GM12878 (cell line): ENCODE results near the gene PRCP. TPM values are rescaled to one million over a fixed set of nuclear protein-coding genes. Genes with fewer than 3 reads are reported as not detected.

Source experiments
- ATF7 ChIP-seq: fragments of 450-650 bp; IDR thresholded peaks from 2 replicates; pipeline ENCODE4 v1.6.1; 2016; ENCODE audit warnings: low read depth, mild to moderate bottlenecking
- CEBPB ChIP-seq, 2 experiments: fragments of 150-350 bp in 1 of 2; IDR thresholded peaks; 2 replicates each; pipeline ENCODE4 v1.6.1; 2012 to 2014; ENCODE audit warnings: low read depth in 2 of 2, low read length in 2 of 2, borderline replicate concordance in 1 of 2, inconsistent platforms in 1 of 2
- E2F4 ChIP-seq: IDR thresholded peaks from 2 replicates; pipeline ENCODE4 v1.6.1; 2012; ENCODE audit warnings: low read depth, low read length, improper control_type of control experiment
- EGR1 ChIP-seq, 2 experiments: IDR thresholded peaks; 1 replicate in 1 of 2; 2 replicates in 1 of 2; pipeline ENCODE4 v1.6.1; 2011 to 2012; ENCODE audit warnings: low read depth in 2 of 2, low read length in 2 of 2, borderline replicate concordance in 1 of 2, mild to moderate bottlenecking in 1 of 2, moderate library complexity in 1 of 2
- ELK1 ChIP-seq: IDR thresholded peaks from 2 replicates; pipeline ENCODE4 v1.6.1; 2012; ENCODE audit warnings: low read depth, low read length, improper control_type of control experiment
- ESRRA ChIP-seq: IDR thresholded peaks from 2 replicates; pipeline ENCODE4 v1.6.1; 2012; ENCODE audit warnings: mild to moderate bottlenecking, low read length, improper control_type of control experiment
- IKZF2 ChIP-seq, 2 experiments: fragments of 450-650 bp; IDR thresholded peaks; 2 replicates each; pipeline ENCODE4 v1.6.1; 2017; ENCODE audit warnings: mild to moderate bottlenecking in 2 of 2, moderate library complexity in 2 of 2
- MAX ChIP-seq: IDR thresholded peaks from 2 replicates; pipeline ENCODE4 v1.6.1; 2012; ENCODE audit warnings: low read depth, low read length, improper control_type of control experiment
- MEF2B ChIP-seq: fragments of 450-650 bp; IDR thresholded peaks from 2 replicates; pipeline ENCODE4 v1.6.1; 2018; ENCODE audit warnings: mild to moderate bottlenecking, moderate library complexity; ENCODE audit not compliant: partially characterized antibody, poor library complexity, severe bottlenecking
- MYC ChIP-seq: IDR thresholded peaks from 2 replicates; pipeline ENCODE4 v1.6.1; 2011; ENCODE audit warnings: mild to moderate bottlenecking, low read length, moderate library complexity, inconsistent platforms; ENCODE audit not compliant: insufficient read depth, insufficient replicate concordance, insufficient read length, severe bottlenecking
- NFIC ChIP-seq: IDR thresholded peaks from 2 replicates; pipeline ENCODE4 v1.6.1; 2012; ENCODE audit warnings: low read depth, mild to moderate bottlenecking, inconsistent platforms, low read length, moderate library complexity
- PRDM15 ChIP-seq: fragments of 450-650 bp; formaldehyde crosslinking; IDR thresholded peaks from 2 replicates; pipeline ENCODE4 v1.4.0; 2020; ENCODE audit warnings: mild to moderate bottlenecking, moderate library complexity
- RAD51 ChIP-seq: fragments of 450-650 bp; IDR thresholded peaks from 2 replicates; pipeline ENCODE4 v1.6.1; 2016; ENCODE audit warnings: moderate library complexity, mild to moderate bottlenecking, inconsistent platforms
- RELB ChIP-seq: fragments of 450-650 bp; IDR thresholded peaks from 2 replicates; pipeline ENCODE4 v1.6.1; 2017; ENCODE audit warnings: low read depth, mild to moderate bottlenecking, moderate library complexity
- SMARCA5 ChIP-seq: fragments of 450-650 bp; IDR thresholded peaks from 2 replicates; pipeline ENCODE4 v1.6.1; 2017; ENCODE audit warnings: mild to moderate bottlenecking
- SP1 ChIP-seq: IDR thresholded peaks from one replicate; pipeline ENCODE4 v1.6.1; 2011; ENCODE audit warnings: low read depth, low read length
- TBL1XR1 ChIP-seq: IDR thresholded peaks from 2 replicates; pipeline ENCODE4 v1.6.1; 2012; ENCODE audit warnings: low read depth, low read length, improper control_type of control experiment
- TCF3 ChIP-seq: IDR thresholded peaks from 2 replicates; pipeline ENCODE4 v1.6.1; 2012; ENCODE audit warnings: low read depth, mild to moderate bottlenecking, low read length, borderline replicate concordance; ENCODE audit not compliant: insufficient read depth
- ZNF207 ChIP-seq: fragments of 450-650 bp; IDR thresholded peaks from 2 replicates; pipeline ENCODE4 v1.6.1; 2014; ENCODE audit warnings: antibody characterized with exemption, mild to moderate bottlenecking, borderline replicate concordance
- ZNF24 ChIP-seq: fragments of 450-650 bp; IDR thresholded peaks from 2 replicates; pipeline ENCODE4 v1.6.1; 2017; ENCODE audit warnings: antibody characterized with exemption, mild to moderate bottlenecking
- ZSCAN29 ChIP-seq: fragments of 450-650 bp; IDR thresholded peaks from 2 replicates; pipeline ENCODE4 v1.6.1; 2017; ENCODE audit warnings: mild to moderate bottlenecking, moderate library complexity
- polyA plus RNA-seq, 11 experiments: library from polyadenylated mRNA; depleted of rRNA in 4 of 11; unstranded in 6 of 11; stranded (reverse) in 5 of 11; fragments of >200 nt; fragmentation: Nextera tagmentation in 4 of 11; fragmentation: Illumina TruSeq in 1 of 11; extraction: Ambion mirVana in 4 of 11; extraction: Trizol in 1 of 11; gene quantifications; 1 replicate in 1 of 11; 2 replicates in 10 of 11; pipeline versions ENCODE4 v1.2.1 to v1.2.3, GENCODE V29; 2011 to 2016; ENCODE audit warnings: inconsistent platforms in 2 of 11, missing spikeins in 2 of 11, low read depth in 1 of 11
- total RNA-seq, 4 experiments: library from RNA; depleted of rRNA in 3 of 4; stranded (reverse); fragments of >200 nt in 3 of 4; fragmentation: Illumina TruSeq in 1 of 4; extraction: Trizol in 1 of 4; gene quantifications; 2 replicates each; pipeline versions ENCODE4 v1.2.1 to v1.2.3, GENCODE V29; 2013 to 2021

Gene PRCP
- total and polyA plus RNA-seq, 10 of the 15 experiments (the other 5 are each of a cell fraction or from before 2014, with no cell fraction given): 14.9 to 43.6 (median 20.0) TPM

GRCh38 chr11:82901165-82901921 is 1.1 kb upstream of the PRCP start, which contains the start of gene DDIAS (continued):
- TF ChIP-seq RELB (peak; percentile 79), SP1 (peak; percentile 59), ESRRA (no peak), PRDM15 (CRISPR knock-in tag) (no peak), ZNF24 (no peak), TCF3 (no peak), IKZF2 (IDR thresholded peaks at IDR 0.05) (peak in 1 of 2 experiments; percentile 30; a peak in 3 of 4 replicates), MAX (peak; percentile 99), ZSCAN29 (no peak), MEF2B (no peak), ELK1 (peak; percentile 96), NFIC (peak; percentile 35; the same call in 1 of the 2 replicates), ZNF207 (no peak; the same call in 1 of the 2 replicates), CEBPB (IDR thresholded peaks at IDR 0.05; ENCODE audit: borderline replicate concordance in 1 of 2, low read depth in 2 of 2, low read length in 2 of 2) (no peak), ATF7 (peak; percentile 99), E2F4 (peak; percentile 99), SMARCA5 (no peak), EGR1 (IDR thresholded peaks at IDR 0.05; ENCODE audit: borderline replicate concordance in 1 of 2, low read depth in 2 of 2, low read length in 2 of 2) (peak in 1 of 2 experiments; percentile 56; a peak in 1 of 3 replicates), TBL1XR1 (no peak), RAD51 (no peak), MYC (no peak)
